Measurements from ENCODE around the gene CDC20. TPM values are rescaled to one million over a fixed set of nuclear protein-coding genes. Genes with fewer than 3 reads are reported as not detected.

The CDC20 gene
- total RNA-seq, 6 donors from 2014 or later: 2.1 to 8.4 (median 2.9) TPM; not detected in 1

DNA sequence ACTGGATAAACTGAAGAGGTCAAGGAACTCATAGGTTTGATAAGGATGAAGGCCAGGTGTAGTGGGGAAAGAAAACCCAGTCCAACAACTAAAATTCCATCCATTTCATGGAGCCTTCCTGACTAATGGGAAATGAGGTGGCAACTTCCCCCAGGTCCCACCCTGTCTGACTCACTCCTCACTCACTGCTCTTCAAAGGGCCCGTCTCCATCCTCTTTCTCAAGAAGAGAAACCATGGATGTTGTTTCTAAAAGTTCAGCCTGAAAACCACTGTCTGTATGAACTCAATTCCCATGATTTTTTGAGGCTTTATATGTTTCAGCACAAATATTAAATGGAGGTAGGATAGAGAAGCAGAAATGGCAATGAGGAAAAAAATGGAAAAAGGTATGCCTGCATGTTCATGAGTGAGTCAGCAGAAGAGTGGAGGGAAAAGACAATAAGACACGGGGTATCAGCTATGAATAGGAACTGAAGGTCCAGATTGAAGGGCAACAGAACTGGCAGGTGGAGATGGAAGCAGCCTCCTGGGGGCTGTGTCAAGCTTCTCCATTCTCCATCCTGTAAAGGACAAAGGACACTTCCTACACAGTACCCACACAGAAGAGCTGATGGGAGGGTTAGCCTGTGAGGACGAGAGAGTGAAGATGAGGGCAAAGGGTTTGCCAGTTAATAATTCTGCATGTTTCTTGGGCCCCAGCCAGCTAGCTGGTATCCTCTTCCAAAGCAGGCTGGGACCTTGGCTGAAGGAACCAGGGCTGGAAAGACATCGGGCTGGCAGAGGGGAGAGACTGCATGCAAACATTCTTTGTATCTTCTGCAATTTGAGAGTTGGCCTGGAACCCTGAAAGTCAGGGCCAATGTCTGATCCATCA lies 14.5 kb downstream of the CDC20 start:
- Histone ChIP-seq H3K9me3 (no peaks in the 10 kb centered on the region), H3K27ac (peak overlapping the region in 3 of 4 donors; percentile 12 to 69 (median 64)), H3K36me3 (no peaks in the 10 kb centered on the region), H3K4me3 (no peak overlapping the region), H3K4me1 (peaks cover 12 to 22% (median 16%) of the 10 kb centered on the region in 4 donors), H3K27me3 (no peaks in the 10 kb centered on the region)
- TF ChIP-seq, protein P1, sequence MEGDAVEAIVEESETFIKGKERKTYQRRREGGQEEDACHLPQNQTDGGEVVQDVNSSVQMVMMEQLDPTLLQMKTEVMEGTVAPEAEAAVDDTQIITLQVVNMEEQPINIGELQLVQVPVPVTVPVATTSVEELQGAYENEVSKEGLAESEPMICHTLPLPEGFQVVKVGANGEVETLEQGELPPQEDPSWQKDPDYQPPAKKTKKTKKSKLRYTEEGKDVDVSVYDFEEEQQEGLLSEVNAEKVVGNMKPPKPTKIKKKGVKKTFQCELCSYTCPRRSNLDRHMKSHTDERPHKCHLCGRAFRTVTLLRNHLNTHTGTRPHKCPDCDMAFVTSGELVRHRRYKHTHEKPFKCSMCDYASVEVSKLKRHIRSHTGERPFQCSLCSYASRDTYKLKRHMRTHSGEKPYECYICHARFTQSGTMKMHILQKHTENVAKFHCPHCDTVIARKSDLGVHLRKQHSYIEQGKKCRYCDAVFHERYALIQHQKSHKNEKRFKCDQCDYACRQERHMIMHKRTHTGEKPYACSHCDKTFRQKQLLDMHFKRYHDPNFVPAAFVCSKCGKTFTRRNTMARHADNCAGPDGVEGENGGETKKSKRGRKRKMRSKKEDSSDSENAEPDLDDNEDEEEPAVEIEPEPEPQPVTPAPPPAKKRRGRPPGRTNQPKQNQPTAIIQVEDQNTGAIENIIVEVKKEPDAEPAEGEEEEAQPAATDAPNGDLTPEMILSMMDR (IDR thresholded peaks at IDR 0.05): no peak
- TF ChIP-seq POLR2A (IDR thresholded peaks at IDR 0.05) (no peak), POLR2AphosphoS5 (IDR thresholded peaks at IDR 0.05) (peak in 1 of 2 donors; percentile 26)
- ATAC-seq (ENCODE audit: low FRiP score in 2 of 2) (no peak), DNase-seq (no peak)
- 61 to 71% methylated on average over 4 of the region's 4 CpGs for WGBS, 2 donors

DNA sequence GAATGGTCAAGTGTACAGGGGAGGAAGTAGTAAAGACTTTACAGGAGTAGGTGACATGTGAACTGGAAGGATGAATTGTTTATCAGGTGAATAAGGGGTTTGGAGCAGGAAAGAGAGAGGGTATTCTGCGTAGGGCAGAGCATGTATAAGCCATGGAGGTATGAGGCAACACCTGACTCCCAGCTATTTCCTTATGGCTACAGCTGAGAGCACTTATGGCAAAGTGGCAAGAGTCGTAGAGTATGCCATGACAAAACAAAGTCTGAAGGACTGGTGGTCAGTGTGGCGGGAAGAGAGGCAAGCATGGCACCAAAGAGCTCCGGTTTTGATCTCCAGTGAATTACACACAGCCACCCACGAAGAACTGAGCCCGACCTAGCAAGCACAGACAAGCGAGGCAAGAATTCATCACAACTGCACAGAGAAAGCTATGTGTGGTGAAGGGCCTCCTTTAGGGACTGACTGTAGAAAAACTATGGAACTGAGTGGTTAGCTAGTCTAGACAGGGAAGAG lies 18.0 kb downstream of the CDC20 start:
- peaks cover under 1 to 8% (median 6%) of the 10 kb centered on the region in 4 donors for H3K4me1 ChIP-seq
- WGBS, 2 donors: 73 to 74% methylated on average over 7 of the region's 7 CpGs
- peak in 1 of 2 donors; percentile 75 for DNase-seq

DNA sequence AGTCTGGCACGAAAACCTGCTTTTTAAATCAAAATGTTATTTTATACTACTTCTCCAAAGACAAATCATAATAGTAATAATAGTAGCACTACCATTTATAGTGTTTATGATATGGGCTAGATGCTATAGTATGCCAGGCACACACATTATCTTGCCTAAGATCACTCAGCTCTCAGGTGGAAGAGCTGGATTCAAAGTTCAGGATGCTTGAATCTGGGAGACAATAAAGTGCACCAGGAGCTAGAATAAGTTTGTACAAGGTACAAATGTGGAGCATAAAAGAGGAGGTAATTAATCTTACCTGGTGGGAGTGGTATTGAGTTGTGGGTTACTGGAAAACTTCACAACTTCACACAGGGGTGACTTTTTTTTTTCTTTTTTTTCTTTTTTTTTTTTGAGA lies 19.1 kb downstream of the CDC20 start:
- no peak for TF ChIP-seq POLR2A (IDR thresholded peaks at IDR 0.05)
- no peak for TF ChIP-seq POLR2AphosphoS5 (IDR thresholded peaks at IDR 0.05)
- TF ChIP-seq, protein P1 (IDR thresholded peaks at IDR 0.05): no peak
- TF ChIP-seq EP300 (IDR thresholded peaks at IDR 0.05): no peak
- no peak overlapping the region for H3K27ac ChIP-seq
- H3K9me3 ChIP-seq: no peaks in the 10 kb centered on the region
- H3K4me3 ChIP-seq: no peak overlapping the region
- 97 to 100% methylated on average over 1 of the region's 1 CpG for WGBS, 2 donors
- H3K36me3 ChIP-seq: peaks cover 0 to 26% (median 7%) of the 10 kb centered on the region in 4 donors
- DNase-seq: no peak
- H3K27me3 ChIP-seq: no peaks in the 10 kb centered on the region
- H3K4me1 ChIP-seq: peaks cover 6 to 16% (median 8%) of the 10 kb centered on the region in 4 donors
- no peak for ATAC-seq (ENCODE audit: low FRiP score in 2 of 2)

More for the DNA sequence above, 18.0 kb downstream of the CDC20 start:
- no peak overlapping the region for H3K4me3 ChIP-seq
- peak overlapping the region in 2 of 4 donors; percentile 1 to 19 for H3K27ac ChIP-seq
- no peaks in the 10 kb centered on the region for H3K9me3 ChIP-seq
- ATAC-seq (ENCODE audit: low FRiP score in 2 of 2): peak; percentile 11 to 81
- H3K27me3 ChIP-seq: no peaks in the 10 kb centered on the region
- H3K36me3 ChIP-seq: peaks cover 0 to 16% (median under 1%) of the 10 kb centered on the region in 4 donors
- TF ChIP-seq POLR2A (IDR thresholded peaks at IDR 0.05) (no peak), EP300 (IDR thresholded peaks at IDR 0.05) (peak in 1 of 4 donors; percentile 63)

DNA sequence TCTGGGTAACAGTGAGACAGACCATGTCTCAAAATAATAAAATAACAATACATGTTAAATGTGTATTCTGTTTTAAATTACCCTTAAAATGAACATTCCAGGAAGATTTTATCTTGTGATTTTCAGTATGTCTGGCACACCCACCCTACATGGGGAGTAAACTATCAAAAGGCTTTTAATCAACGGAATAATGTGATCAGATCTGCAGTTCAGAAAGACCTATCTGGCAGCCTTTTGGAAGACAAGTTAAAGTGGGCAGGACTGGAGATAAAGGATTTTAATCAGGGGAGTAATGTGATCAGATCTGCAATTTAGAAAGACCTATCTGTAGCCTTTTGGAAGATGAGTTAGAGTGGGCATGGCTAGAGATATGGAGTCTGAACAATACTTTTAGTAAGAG lies 20.7 kb downstream of the CDC20 start:
- Histone ChIP-seq H3K36me3 (peaks cover 9 to 43% (median 22%) of the 10 kb centered on the region in 4 donors), H3K4me3 (no peak overlapping the region), H3K27me3 (no peaks in the 10 kb centered on the region), H3K27ac (no peak overlapping the region), H3K4me1 (peaks cover 0 to 12% (median 7%) of the 10 kb centered on the region in 4 donors), H3K9me3 (no peaks in the 10 kb centered on the region)
- ATAC-seq (ENCODE audit: low FRiP score in 2 of 2) (no peak), DNase-seq (no peak)
- WGBS, 2 donors: 96 to 97% methylated on average over 1 of the region's 1 CpG
- no peak for TF ChIP-seq POLR2AphosphoS5 (IDR thresholded peaks at IDR 0.05)
- no peak for TF ChIP-seq POLR2A (IDR thresholded peaks at IDR 0.05)
- TF ChIP-seq EP300 (IDR thresholded peaks at IDR 0.05): no peak

DNA sequence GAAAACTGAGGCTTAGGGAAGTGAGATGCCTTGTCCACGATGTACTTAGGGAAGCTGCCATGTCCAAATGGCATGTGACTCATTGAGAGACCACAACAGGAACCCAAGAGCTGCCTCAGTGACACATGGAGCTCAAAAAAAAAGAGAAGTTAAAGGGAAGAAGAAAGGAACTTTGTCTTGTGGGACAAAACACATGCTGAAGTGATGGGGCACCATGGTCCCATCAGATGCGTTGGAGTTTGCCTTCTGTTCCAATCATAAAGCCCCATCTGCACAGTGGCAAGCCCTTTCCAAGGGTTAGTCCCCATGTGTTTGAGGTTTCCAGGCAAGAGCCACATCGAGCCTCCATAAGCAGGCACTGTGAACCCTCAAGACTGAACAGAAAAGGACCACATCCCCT lies 22.8 kb downstream of the CDC20 start:
- peak in 1 of 2 donors; percentile 79 for ATAC-seq (ENCODE audit: low FRiP score in 2 of 2)
- Histone ChIP-seq H3K36me3 (peaks cover 20 to 64% (median 43%) of the 10 kb centered on the region in 4 donors), H3K9me3 (no peaks in the 10 kb centered on the region), H3K4me3 (no peak overlapping the region), H3K27me3 (no peaks in the 10 kb centered on the region), H3K27ac (peak overlapping the region in 2 of 4 donors; percentile 49 to 58), H3K4me1 (peaks cover 0 to 12% (median 7%) of the 10 kb centered on the region in 4 donors)
- 74 to 77% methylated on average over 3 of the region's 3 CpGs for WGBS, 2 donors
- DNase-seq: peak in 1 of 2 donors; percentile 57
- TF ChIP-seq, protein P1 (IDR thresholded peaks at IDR 0.05): no peak
- TF ChIP-seq EP300 (IDR thresholded peaks at IDR 0.05) (no peak), POLR2AphosphoS5 (IDR thresholded peaks at IDR 0.05) (no peak), POLR2A (IDR thresholded peaks at IDR 0.05) (no peak)

Measured in upper lobe of left lung (tissue), 6 donors.